GM18526 (cell line): ENCODE results near the gene GPNMB.

ENCODE experiments used
- POLR2A ChIP-seq: IDR thresholded peaks from 3 replicates; pipeline ENCODE4 v1.6.1; 2011; ENCODE audit not compliant: insufficient read length; ENCODE audit errors: extremely low read depth

The GPNMB gene

GRCh38 chr7:23246555-23246954, at the start of gene GPNMB:
Gene GPNMB (plus strand): TSS chr7:23246775. CDS start chr7:23246858, 83 bp downstream.
- no peak for TF ChIP-seq POLR2A

- no peak for TF ChIP-seq POLR2A
Measured at GRCh38 chr7:23200331-23200730, 46.2 kb upstream of the GPNMB start.

- no peak for TF ChIP-seq POLR2A
Measured at GRCh38 chr7:23204241-23204640, 42.3 kb upstream of the GPNMB start.

GRCh38 chr7:23205577-23205908, 41.0 kb upstream of the GPNMB start:
- TF ChIP-seq POLR2A = no peak

GRCh38 chr7:23205909-23206767, 40.4 kb upstream of the GPNMB start:
- TF ChIP-seq POLR2A = no peak

GRCh38 chr7:23207021-23207420, 39.6 kb upstream of the GPNMB start:
- no peak for TF ChIP-seq POLR2A

- TF ChIP-seq POLR2A = no peak
Measured at GRCh38 chr7:23207884-23208283, 38.7 kb upstream of the GPNMB start.

GRCh38 chr7:23208316-23208715, 38.3 kb upstream of the GPNMB start:
- TF ChIP-seq POLR2A = no peak

GRCh38 chr7:23210506-23210905, 36.1 kb upstream of the GPNMB start:
- no peak for TF ChIP-seq POLR2A

- TF ChIP-seq POLR2A = no peak
Measured at GRCh38 chr7:23211589-23211988, 35.0 kb upstream of the GPNMB start.

GRCh38 chr7:23212395-23212794, 34.2 kb upstream of the GPNMB start:
- TF ChIP-seq POLR2A = no peak

- TF ChIP-seq POLR2A = no peak
Measured at GRCh38 chr7:23212841-23213240, 33.7 kb upstream of the GPNMB start.

GRCh38 chr7:23213755-23214154, 32.8 kb upstream of the GPNMB start:
- no peak for TF ChIP-seq POLR2A

GRCh38 chr7:23214423-23214822, 32.2 kb upstream of the GPNMB start:
- no peak for TF ChIP-seq POLR2A

- no peak for TF ChIP-seq POLR2A
Measured at GRCh38 chr7:23214938-23215337, 31.6 kb upstream of the GPNMB start.

GRCh38 chr7:23216021-23216420, 30.6 kb upstream of the GPNMB start:
- no peak for TF ChIP-seq POLR2A

- TF ChIP-seq POLR2A = no peak
Measured at GRCh38 chr7:23218196-23218595, 28.4 kb upstream of the GPNMB start.
